Colonic mucosa (tissue), 4 donors: Measurements from ENCODE around the gene ADAMTS16. TPM values are rescaled to one million over a fixed set of nuclear protein-coding genes. Genes with fewer than 3 reads are reported as not detected.
"Not testable (repeated sequence)": the region's sequence is repeated elsewhere in the genome, so short reads cannot be mapped to it uniquely, and the experiment has no call there.

Experiments
- DNase-seq: peaks from one replicate; pipeline ENCODE4 v3.0.0-alpha.2; 2020
- H3K27ac ChIP-seq: fragments of 200-600 bp; one replicate; pipeline ENCODE4 v1.8.0; 2021
- H3K27me3 ChIP-seq: fragments of 200-600 bp; one replicate; pipeline ENCODE4 v1.8.0; 2021
- H3K36me3 ChIP-seq: fragments of 200-600 bp; one replicate; pipeline ENCODE4 v1.8.0; 2021
- H3K4me1 ChIP-seq: fragments of 200-600 bp; one replicate; pipeline ENCODE4 v1.8.0; 2021; ENCODE audit warnings: mild to moderate bottlenecking
- H3K4me3 ChIP-seq: fragments of 200-600 bp; one replicate; pipeline ENCODE4 v1.8.0; 2021
- H3K9ac ChIP-seq, 2 donors: one replicate each; pipeline ENCODE4 v1.7.0; 2013; ENCODE audit warnings: control low read depth in 2 of 2, low read depth in 2 of 2, low read length in 2 of 2
- H3K9me3 ChIP-seq: fragments of 200-600 bp; one replicate; pipeline ENCODE4 v1.8.0; 2021
- intact Hi-C: fragments of 100-400 bp; cut with DNase I; formaldehyde crosslinking; loops from one replicate; pipeline ENCODE4 v1.14.1; 2022
- total RNA-seq, 2 donors: library from RNA; stranded (reverse); fragmentation: NEBNext Ultra II Directional in 1 of 2; extraction: Animal tissue kit (Norgen Biotek cat#: 25700) in 1 of 2; gene quantifications; one replicate each; pipeline ENCODE4 v1.2.1, GENCODE V29; 2021
- TF ChIP-seq, protein P1 (sequence below): fragments of 200-600 bp; IDR thresholded peaks from one replicate; pipeline ENCODE4 v1.8.0; 2022; ENCODE audit warnings: antibody characterized with exemption, mild to moderate bottlenecking
- donor health status: healthy.
- donor health status: DM: no; HTN: no; CAD: no.
- donor health status: DM: no; HTN: no; CAD: no.

ADAMTS16 gene
- total RNA-seq, 2 donors from 2014 or later, result 0.16 TPM; not detected in 1

- intact Hi-C loops, result no loop called here
- H3K36me3 ChIP-seq, result no peaks in the 10 kb centered on the region
- no peak overlapping the region for H3K9ac ChIP-seq
- H3K27ac ChIP-seq, result no peak overlapping the region
- no peak for DNase-seq
- no peaks in the 10 kb centered on the region for H3K4me1 ChIP-seq
- no peak overlapping the region for H3K4me3 ChIP-seq
- H3K9me3 ChIP-seq, result no peaks in the 10 kb centered on the region
- TF ChIP-seq, protein P1, sequence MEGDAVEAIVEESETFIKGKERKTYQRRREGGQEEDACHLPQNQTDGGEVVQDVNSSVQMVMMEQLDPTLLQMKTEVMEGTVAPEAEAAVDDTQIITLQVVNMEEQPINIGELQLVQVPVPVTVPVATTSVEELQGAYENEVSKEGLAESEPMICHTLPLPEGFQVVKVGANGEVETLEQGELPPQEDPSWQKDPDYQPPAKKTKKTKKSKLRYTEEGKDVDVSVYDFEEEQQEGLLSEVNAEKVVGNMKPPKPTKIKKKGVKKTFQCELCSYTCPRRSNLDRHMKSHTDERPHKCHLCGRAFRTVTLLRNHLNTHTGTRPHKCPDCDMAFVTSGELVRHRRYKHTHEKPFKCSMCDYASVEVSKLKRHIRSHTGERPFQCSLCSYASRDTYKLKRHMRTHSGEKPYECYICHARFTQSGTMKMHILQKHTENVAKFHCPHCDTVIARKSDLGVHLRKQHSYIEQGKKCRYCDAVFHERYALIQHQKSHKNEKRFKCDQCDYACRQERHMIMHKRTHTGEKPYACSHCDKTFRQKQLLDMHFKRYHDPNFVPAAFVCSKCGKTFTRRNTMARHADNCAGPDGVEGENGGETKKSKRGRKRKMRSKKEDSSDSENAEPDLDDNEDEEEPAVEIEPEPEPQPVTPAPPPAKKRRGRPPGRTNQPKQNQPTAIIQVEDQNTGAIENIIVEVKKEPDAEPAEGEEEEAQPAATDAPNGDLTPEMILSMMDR, result no peak
- H3K27me3 ChIP-seq, result peaks cover 14% of the 10 kb centered on the region
Observed at GRCh38 chr5:5135957-5136676, 4.0 kb upstream of the ADAMTS16 start.

- H3K27ac ChIP-seq, H3K36me3 ChIP-seq, DNase-seq, H3K9ac ChIP-seq, H3K4me1 ChIP-seq, H3K4me3 ChIP-seq, intact Hi-C loops, H3K9me3 ChIP-seq: not testable (repeated sequence)
- peaks cover 17% of the 10 kb centered on the region for H3K27me3 ChIP-seq
Observed at GRCh38 chr5:5137851-5138250, 2.3 kb upstream of the ADAMTS16 start.

DNA sequence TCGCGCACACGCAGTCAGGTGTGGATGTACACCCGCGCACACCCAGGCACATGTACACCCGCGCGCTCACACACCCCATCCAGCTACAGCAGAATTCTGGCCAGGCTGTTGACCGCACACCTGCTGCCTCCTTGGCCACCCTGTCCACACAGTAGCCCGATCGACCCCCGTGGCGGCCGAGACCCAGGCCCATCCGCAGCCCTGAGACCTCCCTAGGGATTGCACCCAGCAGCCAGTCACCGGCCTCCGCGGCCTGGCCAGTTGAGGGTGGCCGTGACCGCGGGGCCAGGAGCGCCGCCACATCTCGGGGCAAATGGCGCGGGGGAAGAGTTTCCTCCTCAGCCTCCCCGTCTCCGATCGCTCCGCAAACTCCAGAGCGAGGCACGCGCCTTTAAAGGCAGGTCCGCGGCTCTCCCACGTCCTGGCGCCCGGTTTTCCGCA lies 774 bp upstream of the ADAMTS16 start:
- TF ChIP-seq, protein P1, result no peak
- H3K9ac ChIP-seq, result no peak overlapping the region
- H3K27me3 ChIP-seq, result peaks cover 17% of the 10 kb centered on the region
- H3K4me3 ChIP-seq, result no peak overlapping the region
- DNase-seq, result no peak
- no peak overlapping the region for H3K27ac ChIP-seq
- H3K9me3 ChIP-seq, result no peaks in the 10 kb centered on the region
- intact Hi-C loops, result no loop called here
- no peaks in the 10 kb centered on the region for H3K4me1 ChIP-seq
- H3K36me3 ChIP-seq, result no peaks in the 10 kb centered on the region

GRCh38 chr5:5140479-5141338 lies 579 bp downstream of the ADAMTS16 start:
- Histone ChIP-seq H3K36me3 (no peaks in the 10 kb centered on the region), H3K9ac (no peak overlapping the region), H3K4me3 (no peak overlapping the region), H3K9me3 (no peaks in the 10 kb centered on the region), H3K27ac (no peak overlapping the region), H3K4me1 (no peaks in the 10 kb centered on the region), H3K27me3 (peaks cover 17% of the 10 kb centered on the region)
- TF ChIP-seq, protein P1, result no peak
- DNase-seq, result no peak
- intact Hi-C loops, result loop anchor here (2.0 kb wide), 1 partner anchor 278 kb away; no protein-coding TSS in a partner anchor

- H3K4me3 ChIP-seq, result no peak overlapping the region
- no peak overlapping the region for H3K9ac ChIP-seq
Observed at GRCh38 chr5:5141339-5141599, 1.1 kb downstream of the ADAMTS16 start.

More at GRCh38 chr5:5141339-5141599, 1.1 kb downstream of the ADAMTS16 start:
- Histone ChIP-seq H3K27ac (no peak overlapping the region), H3K4me1 (no peaks in the 10 kb centered on the region), H3K36me3 (no peaks in the 10 kb centered on the region), H3K9me3 (no peaks in the 10 kb centered on the region), H3K27me3 (peaks cover 17% of the 10 kb centered on the region)
- TF ChIP-seq, protein P1, result no peak
- intact Hi-C loops, result loop anchor here (2.0 kb wide), 1 partner anchor 278 kb away; no protein-coding TSS in a partner anchor
- DNase-seq, result no peak
